Measurements from ENCODE around the gene PPP1R10.

PPP1R10 gene

GRCh38 chr6:30626484-30627366 lies 9.7 kb upstream of the PPP1R10 start, which contains the start of gene ATAT1:
ATAT1 (plus strand) TSS chr6:30626874.
- Histone ChIP-seq H3K4me3 (ENCODE audit: low read length) (peak within 1 kb of the TSS; percentile 94), H3K4me2 (ENCODE audit: low read length) (peak within 1 kb of the TSS; percentile 96), H3K27ac (ENCODE audit: low read depth, low read length) (peak within 1 kb of the TSS; percentile 27; the same call in 1 of the 2 replicates), H4K20me1 (ENCODE audit: control insufficient read depth, insufficient read depth, low read depth, low read length) (peaks cover 8% of the 10 kb centered on the region), H3K4me1 (ENCODE audit: control insufficient read depth, low read length) (peaks cover 15% of the 10 kb centered on the region), H3F3A (ENCODE audit: control insufficient read depth, insufficient read depth) (peaks cover 18% of the 10 kb centered on the region), H3K9me2 (replicated peaks; ENCODE audit: control insufficient read depth, low read length) (no peaks in the 10 kb centered on the region), H3K27me3 (ENCODE audit: control insufficient read depth, low read length) (no peaks in the 10 kb centered on the region), H3K36me3 (ENCODE audit: control insufficient read depth, low read length) (peaks cover 55% of the 10 kb centered on the region), H3K9me3 (ENCODE audit: control insufficient read depth, insufficient read depth, low read length) (no peaks in the 10 kb centered on the region), H3K79me2 (ENCODE audit: control insufficient read depth, low read length) (peaks cover 9% of the 10 kb centered on the region)
- TF ChIP-seq EZH2phosphoT487 (IDR thresholded peaks at IDR 0.05; ENCODE audit: borderline replicate concordance, low read length) (no peak), CTCF (IDR thresholded peaks at IDR 0.05; ENCODE audit: low read depth, low read length, poor library complexity, severe bottlenecking) (peak; percentile 68)

DNA sequence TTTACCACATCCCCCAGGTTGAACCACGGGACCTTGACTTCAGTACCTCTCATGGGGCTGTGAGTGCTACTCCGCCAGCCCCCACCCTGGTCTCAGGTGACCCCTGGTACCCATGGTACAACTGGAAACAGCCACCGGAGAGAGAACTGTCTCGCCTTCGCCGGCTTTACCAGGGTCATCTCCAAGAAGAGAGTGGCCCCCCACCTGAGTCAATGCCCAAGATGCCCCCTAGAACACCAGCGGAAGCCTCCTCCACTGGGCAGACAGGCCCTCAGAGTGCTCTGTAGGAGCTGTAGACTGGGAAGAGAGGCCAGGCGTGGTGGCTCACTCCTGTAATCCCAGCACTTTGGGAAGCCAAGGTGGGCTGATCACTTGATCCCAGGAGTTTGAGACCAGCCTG lies 8.5 kb upstream of the PPP1R10 start:
- TF ChIP-seq EZH2phosphoT487 (IDR thresholded peaks at IDR 0.05; ENCODE audit: borderline replicate concordance, low read length) = no peak
- no peak for TF ChIP-seq CTCF (IDR thresholded peaks at IDR 0.05; ENCODE audit: low read depth, low read length, poor library complexity, severe bottlenecking)
- H3F3A ChIP-seq (ENCODE audit: control insufficient read depth, insufficient read depth) = peaks cover 18% of the 10 kb centered on the region
- no peak overlapping the region for H3K27ac ChIP-seq (ENCODE audit: low read depth, low read length)
- no peaks in the 10 kb centered on the region for H3K9me2 ChIP-seq (replicated peaks; ENCODE audit: control insufficient read depth, low read length)
- peaks cover 8% of the 10 kb centered on the region for H4K20me1 ChIP-seq (ENCODE audit: control insufficient read depth, insufficient read depth, low read depth, low read length)
- H3K4me3 ChIP-seq (ENCODE audit: low read length) = no peak overlapping the region
- H3K4me2 ChIP-seq (ENCODE audit: low read length) = no peak overlapping the region
- H3K79me2 ChIP-seq (ENCODE audit: control insufficient read depth, low read length) = peaks cover 16% of the 10 kb centered on the region
- peaks cover 15% of the 10 kb centered on the region for H3K4me1 ChIP-seq (ENCODE audit: control insufficient read depth, low read length)
- no peaks in the 10 kb centered on the region for H3K27me3 ChIP-seq (ENCODE audit: control insufficient read depth, low read length)
- no peaks in the 10 kb centered on the region for H3K9me3 ChIP-seq (ENCODE audit: control insufficient read depth, insufficient read depth, low read length)
- peaks cover 68% of the 10 kb centered on the region for H3K36me3 ChIP-seq (ENCODE audit: control insufficient read depth, low read length)

DNA sequence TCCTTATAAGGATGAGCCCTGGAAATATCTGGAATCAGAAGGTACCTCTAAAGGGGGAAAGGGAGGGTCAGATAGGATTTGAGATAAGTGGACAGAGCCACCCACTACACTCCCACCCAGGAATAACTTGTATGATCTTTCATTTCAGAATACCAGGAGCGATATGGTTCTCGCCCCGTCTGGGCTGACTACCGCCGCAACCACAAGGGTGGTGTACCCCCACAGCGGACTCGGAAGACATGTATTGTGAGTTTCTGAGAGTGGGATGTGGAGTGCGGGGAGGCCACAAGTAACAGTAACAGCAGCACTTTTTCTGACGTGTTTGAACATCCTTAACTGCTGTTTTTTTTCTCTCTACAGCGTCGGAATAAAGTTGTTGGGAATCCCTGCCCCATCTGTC lies 2.5 kb upstream of the PPP1R10 start:
- peaks cover 10% of the 10 kb centered on the region; the same call in 1 of the 2 replicates for H4K20me1 ChIP-seq (ENCODE audit: control insufficient read depth, insufficient read depth, low read depth, low read length)
- H3K27ac ChIP-seq (ENCODE audit: low read depth, low read length) = no peak overlapping the region
- H3K36me3 ChIP-seq (ENCODE audit: control insufficient read depth, low read length) = peaks cover 80% of the 10 kb centered on the region
- H3K4me3 ChIP-seq (ENCODE audit: low read length) = peak overlapping the region; percentile 83; the same call in 1 of the 2 replicates
- H3K9me2 ChIP-seq (replicated peaks; ENCODE audit: control insufficient read depth, low read length) = no peaks in the 10 kb centered on the region
- no peaks in the 10 kb centered on the region for H3K27me3 ChIP-seq (ENCODE audit: control insufficient read depth, low read length)
- TF ChIP-seq EZH2phosphoT487 (IDR thresholded peaks at IDR 0.05; ENCODE audit: borderline replicate concordance, low read length) (no peak), CTCF (IDR thresholded peaks at IDR 0.05; ENCODE audit: low read depth, low read length, poor library complexity, severe bottlenecking) (no peak)
- peaks cover 14% of the 10 kb centered on the region for H3K4me1 ChIP-seq (ENCODE audit: control insufficient read depth, low read length)
- peak overlapping the region; percentile 91 for H3K4me2 ChIP-seq (ENCODE audit: low read length)
- no peaks in the 10 kb centered on the region for H3K9me3 ChIP-seq (ENCODE audit: control insufficient read depth, insufficient read depth, low read length)
- H3F3A ChIP-seq (ENCODE audit: control insufficient read depth, insufficient read depth) = peaks cover 23% of the 10 kb centered on the region
- peaks cover 53% of the 10 kb centered on the region for H3K79me2 ChIP-seq (ENCODE audit: control insufficient read depth, low read length)

Measured in DOHH2 (cell line).